Superior temporal gyrus (tissue), 1 donor: ENCODE measurements around the gene ZNF280C.
"Not testable (repeated sequence)": the region's sequence is repeated elsewhere in the genome, so short reads cannot be mapped to it uniquely, and the experiment has no call there.

Source experiments
- DNase-seq: peaks from one replicate; pipeline ENCODE4 v3.0.0-alpha.2; 2016; ENCODE audit errors: extremely low spot score

ZNF280C gene

GRCh38 chrX:130260316-130260715 is 8.4 kb downstream of the ZNF280C start:
- no peak for DNase-seq

- no peak for DNase-seq
Observed at GRCh38 chrX:130253916-130254315, 14.8 kb downstream of the ZNF280C start.

GRCh38 chrX:130251671-130252070 is 17.0 kb downstream of the ZNF280C start:
- no peak for DNase-seq

- DNase-seq = no peak
Observed at GRCh38 chrX:130247996-130248395, 20.7 kb downstream of the ZNF280C start.

GRCh38 chrX:130246084-130246483 is 22.6 kb downstream of the ZNF280C start:
- no peak for DNase-seq

- no peak for DNase-seq
Observed at GRCh38 chrX:130245441-130245840, 23.3 kb downstream of the ZNF280C start.

GRCh38 chrX:130231184-130231583 is 37.5 kb downstream of the ZNF280C start:
- DNase-seq = not testable (repeated sequence)

- no peak for DNase-seq
Observed at GRCh38 chrX:130228871-130229270, 39.8 kb downstream of the ZNF280C start.

- no peak for DNase-seq
Observed at GRCh38 chrX:130224810-130225209, 43.9 kb downstream of the ZNF280C start.

GRCh38 chrX:130216320-130216719 is 52.4 kb downstream of the ZNF280C start:
- DNase-seq = no peak

GRCh38 chrX:130213376-130213775 is 55.3 kb downstream of the ZNF280C start:
- DNase-seq = no peak

GRCh38 chrX:130212371-130212770 is 56.3 kb downstream of the ZNF280C start:
- no peak for DNase-seq

GRCh38 chrX:130211415-130212186 is 57.1 kb downstream of the ZNF280C start:
- no peak for DNase-seq

- DNase-seq = no peak
Observed at GRCh38 chrX:130204647-130205046, 64.1 kb downstream of the ZNF280C start.

GRCh38 chrX:130197464-130197863 is 71.2 kb downstream of the ZNF280C start:
- no peak for DNase-seq

GRCh38 chrX:130196466-130196865 is 72.2 kb downstream of the ZNF280C start:
- DNase-seq = no peak

GRCh38 chrX:130190801-130191200 is 77.9 kb downstream of the ZNF280C start:
- no peak for DNase-seq

GRCh38 chrX:130186651-130187050 is 82.0 kb downstream of the ZNF280C start:
- DNase-seq = no peak

GRCh38 chrX:130184857-130185256 is 83.8 kb downstream of the ZNF280C start:
- DNase-seq = no peak

- no peak for DNase-seq
Observed at GRCh38 chrX:130184168-130184567, 84.5 kb downstream of the ZNF280C start.

GRCh38 chrX:130179579-130180215 is 89.0 kb downstream of the ZNF280C start:
- peak; percentile 10 for DNase-seq

GRCh38 chrX:130179170-130179569 is 89.5 kb downstream of the ZNF280C start:
- DNase-seq = peak; percentile 20

- DNase-seq = no peak
Observed at GRCh38 chrX:130176942-130177341, 91.8 kb downstream of the ZNF280C start.
